NCI-H526 treated with DMSO at 0.1 percent for 48 hours (cell line): Measurements from ENCODE around the gene ZFAND3.

ENCODE experiments used
- DNase-seq: peaks from one replicate; lab custom pipeline; 2025; lab: John Stamatoyannopoulos, UW

ZFAND3 gene

DNA sequence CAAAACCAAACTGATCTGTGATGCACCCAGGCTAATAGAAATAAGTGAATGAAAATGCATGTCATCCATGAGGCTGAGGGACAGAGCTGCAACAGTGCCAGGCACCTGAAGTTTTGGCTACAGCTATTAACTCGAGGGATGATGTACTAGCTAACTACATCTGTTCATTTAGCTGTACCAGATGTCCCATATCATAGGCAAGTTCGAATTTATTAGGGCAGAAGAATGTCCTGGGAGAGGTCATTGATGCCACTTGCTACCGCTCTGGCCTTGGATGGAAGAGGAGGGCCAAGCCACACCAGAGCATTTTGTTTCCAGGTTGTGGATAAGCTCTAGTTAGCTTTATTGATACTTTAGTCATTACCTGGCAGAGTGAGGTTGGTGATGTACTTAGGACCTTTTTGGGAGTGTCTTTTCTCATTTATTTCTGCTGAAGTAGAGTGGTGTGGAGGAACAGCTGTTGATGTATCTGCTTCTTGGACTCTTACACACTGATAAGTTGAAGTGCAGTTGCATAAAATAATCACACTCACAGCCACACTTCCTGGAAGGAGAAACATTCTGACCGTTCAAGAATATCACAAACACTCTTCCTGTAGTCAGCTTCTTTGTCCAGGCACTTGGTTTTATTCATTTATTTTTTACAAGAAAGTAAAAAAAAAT, 8.2 kb downstream of the ZFAND3 start:
- no peak for DNase-seq

DNA sequence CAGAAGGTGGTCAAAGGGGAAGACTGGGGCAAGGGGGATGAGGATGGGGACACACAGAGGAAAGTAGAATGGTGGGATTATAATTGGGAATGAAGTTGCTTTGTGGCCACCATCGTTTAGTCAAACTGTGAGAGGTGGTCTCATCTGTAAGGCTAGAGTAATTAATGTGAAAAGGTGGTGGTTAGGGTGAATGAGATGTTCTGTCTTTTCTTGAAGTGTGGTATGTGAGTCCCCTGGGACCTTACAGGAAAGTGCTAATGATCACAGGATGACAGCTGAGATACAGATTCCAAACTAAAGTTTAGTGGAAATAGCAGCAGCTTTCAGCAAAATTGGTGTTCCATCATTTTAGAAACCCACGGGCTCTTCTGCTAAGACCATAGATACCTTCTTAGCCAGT, 10.7 kb downstream of the ZFAND3 start:
- no peak for DNase-seq

DNA sequence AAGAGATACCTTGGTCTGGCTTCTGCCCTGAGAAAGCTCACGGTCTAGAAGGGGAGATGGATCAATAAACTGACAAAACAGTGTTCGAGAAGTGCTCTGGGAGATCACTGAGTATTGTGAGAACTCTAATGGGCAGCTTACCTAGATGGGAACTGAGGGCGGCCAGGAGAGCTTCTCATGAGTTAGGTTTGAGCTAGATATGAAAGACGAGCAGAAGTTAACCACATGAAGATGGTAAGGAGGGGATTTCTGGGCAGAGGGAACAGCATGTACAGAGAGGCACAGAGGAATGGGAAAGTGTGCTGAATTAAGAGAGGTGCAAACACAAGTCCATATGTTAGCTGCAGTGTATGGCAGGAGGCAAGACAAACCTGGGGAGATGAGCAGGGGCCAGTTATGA, 11.9 kb downstream of the ZFAND3 start:
- no peak for DNase-seq

DNA sequence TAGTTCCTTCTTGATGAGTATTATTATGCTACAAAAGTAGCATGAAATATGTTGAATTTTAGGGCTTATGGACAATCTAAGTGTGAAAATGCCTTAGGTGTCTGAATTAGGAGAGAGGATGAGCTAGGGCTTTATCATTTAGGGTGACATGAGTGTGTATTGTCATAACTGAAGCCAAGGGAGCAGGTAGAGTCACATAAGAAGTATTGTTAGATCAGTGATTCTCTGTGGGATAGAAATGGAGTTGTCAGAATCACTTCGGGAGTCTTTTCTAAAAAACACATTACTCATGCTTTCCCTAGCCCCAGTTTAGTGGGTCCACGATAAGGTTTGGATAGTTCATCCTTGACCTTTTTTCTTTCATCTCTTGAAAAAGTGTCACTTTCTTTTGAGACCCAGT, 16.4 kb downstream of the ZFAND3 start:
- DNase-seq: no peak

DNA sequence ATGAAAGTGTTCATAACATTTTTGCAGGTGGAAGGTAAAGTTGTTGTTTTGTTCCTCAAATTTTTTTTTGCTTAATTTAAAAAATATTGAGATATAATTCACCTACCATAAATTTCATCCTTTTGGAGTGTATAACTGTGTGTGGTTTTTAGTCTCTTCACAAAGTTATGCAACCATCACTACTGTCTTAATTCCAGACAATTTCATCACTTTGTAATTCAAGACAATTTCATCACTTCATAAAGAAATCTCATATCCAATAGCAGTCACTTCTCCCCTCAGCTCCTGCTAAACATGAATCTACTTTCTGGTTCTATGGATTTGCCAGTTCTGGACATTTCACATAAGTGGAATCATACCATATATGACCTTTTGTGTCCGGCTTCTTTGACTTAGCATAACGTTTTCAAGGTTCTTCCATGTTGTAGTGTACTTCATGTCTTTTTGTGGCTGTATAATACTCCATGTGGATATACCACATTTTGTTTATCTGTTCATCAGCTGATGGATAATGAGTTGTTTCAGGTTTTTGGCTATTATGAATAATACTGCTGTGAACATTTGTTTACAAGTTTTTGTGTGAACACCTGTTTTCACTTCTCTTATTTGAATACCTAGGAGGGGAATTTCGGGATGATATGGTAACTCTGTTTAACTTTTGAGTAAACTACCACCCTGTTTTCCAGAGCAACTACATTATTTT, 18.8 kb downstream of the ZFAND3 start:
- no peak for DNase-seq

DNA sequence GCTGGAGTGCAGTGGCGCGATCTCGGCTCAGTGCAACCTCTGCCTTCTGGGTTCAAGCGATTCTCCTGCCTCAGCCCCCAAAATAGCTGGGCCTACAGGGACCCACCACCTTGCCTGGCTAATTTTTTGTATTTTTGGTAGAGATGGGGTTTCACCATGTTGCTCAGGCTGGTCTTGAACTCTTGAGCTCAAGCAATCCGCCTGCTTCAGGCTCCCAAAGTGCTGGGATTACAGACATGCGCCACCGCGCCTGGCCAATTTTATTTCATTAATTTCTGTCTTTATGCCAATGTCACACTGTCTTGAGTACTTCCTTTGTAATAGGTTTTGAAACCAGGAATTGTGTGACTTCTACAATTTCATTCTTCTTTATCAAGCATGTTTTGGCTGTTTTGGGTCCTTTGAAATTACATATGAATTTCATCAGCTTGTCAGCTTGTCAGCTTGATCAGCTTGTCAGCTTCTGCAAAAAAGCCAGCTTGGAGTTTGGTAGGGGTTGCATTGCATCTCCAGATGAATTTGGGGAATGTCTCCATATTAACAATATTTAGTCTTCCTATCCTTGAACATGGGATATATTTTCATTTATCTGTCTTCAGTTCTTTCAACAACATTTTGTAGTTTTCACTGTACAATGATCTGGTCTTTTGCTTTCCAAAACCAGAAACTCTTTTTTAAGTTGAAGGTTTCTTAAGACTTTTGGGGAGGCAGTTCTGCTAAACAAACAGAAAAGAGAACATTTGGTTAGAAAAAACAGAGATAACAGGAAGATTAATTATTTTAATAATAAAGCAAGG, 20.8 kb downstream of the ZFAND3 start:
- no peak for DNase-seq

DNA sequence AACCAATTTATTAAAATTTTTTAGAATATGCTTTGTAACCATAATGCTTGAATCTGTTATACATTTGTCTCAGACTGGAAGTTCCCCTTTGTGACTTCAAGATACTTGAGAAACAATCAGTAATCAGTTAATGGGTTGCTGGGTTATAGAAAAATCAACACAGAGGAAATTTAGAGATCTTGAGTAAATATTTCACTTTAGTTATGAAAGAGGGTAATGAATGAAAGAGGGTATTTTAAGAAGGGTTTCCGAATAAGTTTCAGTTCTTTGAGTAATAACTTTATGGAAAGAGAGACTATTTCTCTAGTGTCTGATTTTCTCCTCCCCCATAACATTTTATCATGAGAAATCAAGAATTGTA, 21.4 kb downstream of the ZFAND3 start:
- DNase-seq: no peak

DNA sequence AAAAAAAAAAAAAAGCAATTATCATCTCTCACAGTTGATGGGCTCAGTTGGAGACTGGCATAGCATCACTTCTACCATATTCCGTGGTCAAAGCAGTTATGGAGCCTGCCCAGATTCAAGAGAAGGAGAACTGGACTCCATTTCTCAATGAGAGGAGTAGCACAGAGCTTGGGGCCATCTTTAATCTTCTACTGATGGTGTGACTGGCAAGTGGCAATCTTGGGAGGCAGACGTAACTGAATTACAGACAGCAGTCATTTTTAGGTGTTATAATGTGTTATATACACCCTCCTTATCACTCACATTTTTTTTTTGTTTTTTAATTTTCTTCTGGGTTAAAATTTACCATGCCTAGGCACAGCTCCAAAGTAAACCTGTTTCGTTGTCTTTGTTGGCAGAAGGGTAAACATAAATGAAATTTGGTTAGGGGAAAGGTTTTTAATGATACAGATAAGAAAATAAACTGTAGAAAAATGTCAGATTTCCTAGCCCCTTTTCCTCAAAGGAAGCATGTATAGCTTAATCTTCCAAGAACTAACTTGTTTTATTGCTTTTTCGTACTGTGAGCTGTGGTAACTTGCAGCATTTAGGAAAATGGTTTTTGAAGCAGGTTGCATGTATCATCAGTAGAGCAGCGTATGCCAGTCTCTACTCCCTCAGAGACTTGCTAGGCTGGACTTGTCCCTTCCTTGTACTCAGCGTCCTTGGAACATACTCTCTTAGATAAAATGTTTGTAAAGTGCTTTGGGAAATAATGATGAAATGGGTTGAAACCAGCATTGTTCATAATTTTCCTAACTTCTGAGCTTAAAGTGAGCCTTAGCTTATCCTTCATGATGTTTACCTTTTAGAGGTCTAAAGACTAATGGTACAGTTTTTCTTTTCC, 25.7 kb downstream of the ZFAND3 start:
- no peak for DNase-seq

DNA sequence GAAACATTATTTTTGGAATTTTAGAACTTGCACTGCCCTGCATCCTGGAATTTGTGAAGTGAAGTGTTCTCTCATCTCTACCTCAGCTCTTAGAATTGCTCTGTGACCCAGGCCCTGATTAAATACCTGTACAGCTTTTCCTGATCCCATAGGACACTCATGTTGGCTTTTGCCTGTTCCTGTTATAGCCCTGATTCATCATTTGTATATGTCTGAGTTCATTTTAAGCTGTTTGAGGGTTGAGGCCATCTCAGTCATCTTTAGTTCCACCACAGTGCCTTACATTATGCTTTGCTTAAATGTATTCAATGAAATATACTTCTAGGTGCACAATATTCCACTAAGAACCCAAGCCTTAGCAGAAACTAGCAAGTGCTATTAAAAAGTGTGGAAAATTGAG, 26.4 kb downstream of the ZFAND3 start:
- DNase-seq: no peak

DNA sequence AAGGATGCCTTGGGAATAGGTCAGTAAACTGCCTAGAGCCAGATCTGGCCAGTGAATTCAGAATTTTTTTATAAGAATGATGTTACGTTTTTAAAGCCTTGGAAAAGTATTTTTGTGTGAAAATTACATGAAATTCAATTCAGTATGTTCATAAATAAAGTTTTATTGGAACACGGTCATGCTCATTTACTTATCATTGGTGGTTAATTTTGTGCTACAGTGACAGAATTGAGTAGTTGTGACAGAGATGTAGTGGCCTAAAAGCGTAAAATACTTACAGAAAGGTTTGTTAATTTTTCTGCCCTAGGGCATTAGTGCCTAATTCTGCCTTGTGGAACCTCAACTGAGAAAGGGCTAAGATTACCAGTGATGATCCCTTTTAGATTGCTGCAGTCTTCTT, 28.2 kb downstream of the ZFAND3 start:
- DNase-seq: no peak

DNA sequence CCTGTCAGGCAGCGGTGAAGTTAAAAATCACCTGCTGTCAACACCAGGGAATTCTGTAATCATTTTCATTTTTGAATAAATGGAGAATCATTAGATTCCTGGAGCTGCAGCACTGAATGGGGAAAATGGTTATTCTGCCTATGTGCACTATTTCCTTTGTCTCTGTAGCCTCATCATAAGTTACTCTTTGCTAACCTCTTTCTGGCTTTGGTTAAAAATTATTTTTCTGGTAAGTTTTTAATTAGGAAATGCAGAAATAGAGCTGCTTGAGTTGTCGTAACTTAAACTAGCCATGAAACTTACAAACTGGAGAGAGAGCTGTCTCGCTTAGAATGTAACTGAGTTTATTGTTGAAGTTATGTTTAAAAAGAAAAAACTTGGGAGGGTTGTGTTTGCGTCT, 28.8 kb downstream of the ZFAND3 start:
- DNase-seq: no peak

DNA sequence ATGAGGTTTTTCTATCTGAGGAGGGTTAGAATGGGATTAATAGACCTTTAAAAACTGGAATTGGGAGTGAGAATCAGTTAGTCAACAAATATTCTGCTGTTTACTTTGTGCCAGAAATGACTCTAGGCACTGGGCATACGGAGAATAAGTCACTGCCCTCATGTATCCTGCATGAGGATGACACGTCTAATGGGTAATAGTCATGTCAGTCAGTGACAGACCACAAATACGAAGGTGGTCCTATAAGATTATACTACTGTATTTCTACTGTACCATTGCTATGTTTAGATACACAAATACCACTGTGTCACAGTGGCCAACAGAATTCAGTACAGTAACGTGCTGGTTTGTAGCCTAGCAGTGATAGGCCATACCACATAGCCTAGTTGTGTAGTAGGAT, 30.7 kb downstream of the ZFAND3 start:
- no peak for DNase-seq

DNA sequence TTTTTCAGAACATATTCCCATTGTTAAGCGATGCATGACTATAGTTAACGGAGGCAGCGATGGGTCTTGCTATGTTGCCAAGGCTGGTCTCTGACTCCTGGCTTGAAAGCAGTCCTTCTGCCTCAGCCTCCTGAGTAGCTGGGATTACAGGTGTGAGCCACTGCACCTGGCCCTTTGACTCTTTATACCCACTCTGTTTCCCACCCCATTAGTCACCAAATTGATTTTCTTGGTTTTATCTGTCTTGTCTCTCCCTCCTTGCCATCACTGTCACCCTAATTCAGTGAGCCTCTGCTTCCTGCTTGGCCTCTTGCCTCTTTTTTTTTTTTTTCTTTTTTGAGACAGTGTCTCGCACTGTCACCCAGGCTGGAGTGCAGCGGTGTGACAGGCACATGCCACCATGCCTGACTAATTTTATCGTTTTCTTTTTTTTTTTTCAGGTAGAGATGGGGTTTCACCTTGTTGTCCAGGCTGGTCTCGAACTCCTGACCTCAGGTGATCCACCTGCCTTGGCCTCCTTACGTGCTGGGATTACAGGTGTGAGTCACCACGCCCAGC, 31.3 kb downstream of the ZFAND3 start:
- no peak for DNase-seq

DNA sequence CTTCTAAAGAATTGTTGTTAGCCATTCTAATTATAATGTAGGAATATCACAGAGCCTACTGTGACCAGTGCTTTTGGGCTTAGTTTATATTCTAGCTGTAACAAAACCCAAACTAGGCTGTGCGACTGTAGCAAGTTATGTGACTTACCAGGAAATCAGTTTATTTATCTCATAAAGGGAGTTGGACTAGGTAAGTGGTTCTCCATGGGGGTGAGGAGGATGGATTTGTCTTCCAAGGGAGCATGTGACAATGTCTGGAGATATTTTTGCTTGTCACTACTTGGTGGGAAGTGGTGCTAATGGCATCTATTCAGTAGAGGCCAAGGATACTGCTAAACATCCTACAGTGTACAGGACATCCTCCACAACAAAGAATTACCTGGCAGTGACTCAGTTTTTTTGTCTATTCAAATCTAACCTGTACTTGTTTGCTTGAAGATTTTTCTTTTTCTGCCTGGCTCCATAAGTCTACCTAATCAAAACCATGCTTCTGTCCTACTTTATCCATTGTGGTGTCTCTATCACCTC, 32.5 kb downstream of the ZFAND3 start:
- no peak for DNase-seq

DNA sequence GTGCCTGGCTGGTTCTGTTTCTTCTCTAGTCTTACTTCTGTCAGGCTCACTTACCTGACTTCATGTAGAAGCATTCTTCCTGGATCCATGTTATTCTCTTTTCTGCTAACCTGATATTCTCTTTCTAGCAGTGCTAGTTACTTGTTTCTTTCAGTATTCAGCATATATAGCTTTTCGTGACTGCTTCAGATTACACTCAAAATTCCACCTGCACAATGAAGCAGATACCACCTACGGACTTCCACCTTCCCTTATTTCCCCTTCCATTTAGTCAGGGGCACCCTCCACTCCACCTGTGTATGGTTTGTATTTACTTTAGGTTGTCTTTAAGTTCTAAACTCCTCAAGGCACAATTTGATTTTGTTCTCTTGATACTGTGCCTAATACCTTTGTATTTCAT, 36.8 kb downstream of the ZFAND3 start:
- no peak for DNase-seq

DNA sequence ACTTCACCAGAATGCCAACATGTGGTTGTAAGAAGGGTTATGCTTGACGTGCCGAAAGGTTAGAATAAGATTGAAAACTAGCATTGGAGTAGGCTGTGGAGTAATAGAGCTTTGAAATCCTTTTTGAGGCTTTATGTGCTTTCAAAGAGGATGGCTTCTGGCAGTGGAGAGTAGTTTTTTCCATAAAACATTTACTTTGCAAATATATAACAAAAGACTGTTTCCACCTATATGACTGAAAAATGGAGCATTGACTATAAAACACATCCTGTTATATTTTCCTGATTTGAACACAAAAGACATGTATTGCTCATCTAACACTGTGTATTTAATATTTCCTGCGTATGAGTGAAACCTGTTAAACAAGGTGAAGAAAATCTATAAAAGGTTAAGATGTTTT, 38.8 kb downstream of the ZFAND3 start:
- no peak for DNase-seq

DNA sequence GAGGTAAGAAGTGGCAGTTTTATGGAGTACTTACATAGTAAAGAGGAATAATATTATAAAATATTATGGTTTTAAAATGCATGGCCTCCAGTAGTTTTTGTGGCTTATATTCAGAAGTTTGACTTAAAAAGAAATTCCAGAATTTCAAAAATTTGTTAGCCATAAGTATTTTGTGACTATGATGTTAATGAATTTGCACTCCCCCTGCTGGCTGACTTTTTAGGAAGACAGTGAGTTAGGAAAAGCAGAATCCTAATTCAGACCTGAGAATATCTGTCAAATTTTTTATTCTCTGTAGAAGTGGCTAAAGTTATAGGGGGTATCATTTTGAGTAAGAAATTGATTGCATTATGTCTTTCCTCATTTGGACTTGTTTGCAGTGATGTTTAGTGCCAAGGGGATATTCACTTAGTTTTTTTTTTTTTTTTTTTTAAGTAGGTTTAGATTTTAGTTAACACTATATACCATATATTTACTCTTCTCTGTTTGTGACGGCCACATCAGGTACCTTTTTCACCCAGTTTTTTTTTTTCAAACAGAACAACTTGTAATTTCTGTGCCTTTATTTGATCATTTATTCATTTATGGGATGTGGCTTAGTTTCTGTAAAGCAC, 40.8 kb downstream of the ZFAND3 start:
- peak; percentile 2 for DNase-seq

DNA sequence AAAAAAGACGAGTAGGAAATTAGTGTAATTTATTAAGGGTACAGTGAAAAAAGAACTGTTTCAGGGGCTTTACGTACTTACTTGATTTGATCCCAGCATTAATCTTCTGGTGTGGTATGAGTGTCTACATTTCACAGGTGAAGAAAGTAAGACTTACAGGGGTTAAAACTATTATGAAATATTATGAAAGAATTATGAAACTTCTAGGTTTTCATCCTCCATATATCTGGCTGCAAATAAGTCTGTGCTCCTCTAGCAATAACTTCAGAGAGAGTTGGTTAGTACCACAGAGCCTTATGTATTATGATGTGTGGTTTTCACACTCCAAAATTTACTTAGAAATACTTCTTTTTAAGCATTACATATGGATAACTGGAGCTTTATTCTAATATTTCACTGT, 41.9 kb downstream of the ZFAND3 start:
- DNase-seq: no peak

DNA sequence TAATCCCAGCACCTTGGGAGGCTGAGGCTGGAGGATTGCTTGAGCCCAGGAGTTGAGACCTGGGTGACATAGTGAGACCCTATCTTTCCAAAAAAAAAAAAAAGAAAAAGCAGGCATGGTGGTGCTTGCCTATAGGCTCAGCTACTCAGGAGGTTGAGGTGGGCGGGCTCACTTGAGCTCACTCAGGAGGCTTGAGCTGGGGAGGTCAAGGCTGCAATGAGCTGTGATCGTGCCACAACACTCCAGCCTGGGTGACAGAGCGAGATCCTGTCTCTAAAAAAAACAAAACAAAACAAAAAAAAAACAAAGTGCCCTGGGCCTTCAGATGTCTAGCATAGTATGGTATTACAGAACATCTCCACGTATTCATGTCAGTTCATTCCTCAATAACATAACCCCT, 42.9 kb downstream of the ZFAND3 start:
- DNase-seq: no peak

DNA sequence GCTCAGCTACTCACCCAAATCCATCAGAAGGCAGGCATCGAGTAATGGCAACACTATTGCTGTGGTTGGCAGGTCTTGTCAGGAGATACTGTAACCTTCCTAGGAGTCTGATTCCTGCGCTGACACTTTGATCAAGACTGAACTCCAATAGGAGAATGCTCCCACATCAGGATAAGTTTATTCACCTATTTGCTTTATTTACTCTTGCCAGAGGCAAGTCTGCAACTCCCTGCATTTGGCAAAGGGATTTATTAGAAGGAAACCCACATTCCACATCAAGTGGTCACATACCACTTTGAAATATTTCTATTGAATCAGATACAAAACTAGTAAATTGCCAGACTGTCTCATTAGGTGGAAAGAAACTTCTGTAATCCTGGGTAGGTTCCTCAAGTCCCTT, 43.5 kb downstream of the ZFAND3 start:
- DNase-seq: no peak

DNA sequence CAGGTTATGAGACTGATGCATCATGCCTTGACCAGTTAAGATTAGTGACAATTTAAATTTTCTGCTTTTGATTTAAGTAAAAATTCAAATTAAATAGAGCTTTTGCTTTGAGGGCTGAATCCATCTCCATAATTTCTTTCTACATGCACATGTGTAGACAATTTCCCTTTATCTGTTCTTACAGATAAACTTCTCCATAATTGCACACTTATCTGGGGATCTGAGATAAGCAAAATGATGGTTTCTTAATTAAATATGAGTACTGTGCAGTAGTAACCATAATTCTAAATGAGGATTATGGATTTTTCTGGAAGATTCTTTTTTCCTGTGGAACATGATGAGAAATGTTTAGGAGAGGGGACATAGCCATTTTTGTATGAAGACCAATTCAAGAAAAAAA, 44.7 kb downstream of the ZFAND3 start:
- no peak for DNase-seq
